ENCODE measurements around the gene SLC4A5.

The SLC4A5 gene

DNA sequence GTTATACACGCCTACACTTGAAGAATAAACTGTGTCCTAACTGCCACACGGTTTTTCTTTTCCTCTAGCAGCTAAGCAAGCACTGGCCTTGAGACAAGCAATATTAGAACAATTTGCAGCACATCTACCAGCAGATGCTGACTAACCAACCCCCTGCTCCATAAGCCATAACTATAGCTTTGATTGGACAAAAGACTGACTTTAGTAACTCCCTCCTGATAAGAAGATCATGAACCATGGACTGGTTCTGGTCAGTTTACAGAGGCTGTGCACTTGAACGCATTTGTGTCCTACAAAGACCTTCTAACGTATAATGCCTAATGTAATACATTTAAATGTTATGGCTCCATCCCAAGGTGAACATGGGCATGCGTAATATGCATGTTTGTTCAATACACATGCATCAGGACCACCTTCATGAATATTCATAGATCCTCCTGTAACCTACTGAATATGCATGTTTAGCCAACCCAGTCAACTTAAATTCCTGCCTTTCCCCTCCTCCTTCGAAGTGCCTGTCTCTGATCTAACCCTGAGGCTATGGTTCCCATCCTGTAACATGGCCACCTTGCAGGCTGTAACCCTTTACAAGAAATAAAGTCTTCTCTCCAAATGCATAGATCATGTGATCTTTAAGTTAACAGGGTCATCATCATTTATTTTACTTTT is 26.5 kb downstream of the SLC4A5 start:
- DNase-seq (ENCODE audit: low read depth in 2 of 2) = no peak

DNA sequence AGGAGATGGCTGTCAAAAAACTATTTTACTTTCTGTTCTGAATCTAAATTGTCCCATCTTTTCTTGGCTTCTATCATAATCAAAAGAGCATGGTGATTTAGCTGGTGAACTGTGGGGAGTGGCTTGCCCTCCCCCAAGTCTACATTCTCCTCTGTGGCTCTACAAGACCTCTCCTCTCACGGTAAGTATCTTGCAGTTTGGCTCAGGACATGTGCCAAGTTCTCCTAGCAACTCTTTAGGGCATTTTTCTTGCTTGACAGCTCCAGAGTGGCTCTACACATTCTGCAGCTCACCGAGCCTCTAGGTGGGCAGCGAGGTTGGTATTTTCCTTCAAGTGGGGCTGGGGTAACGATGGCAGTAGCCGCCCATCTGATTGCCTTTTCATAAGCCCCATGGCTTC is 29.1 kb downstream of the SLC4A5 start:
- no peak for DNase-seq (ENCODE audit: low read depth in 2 of 2)

DNA sequence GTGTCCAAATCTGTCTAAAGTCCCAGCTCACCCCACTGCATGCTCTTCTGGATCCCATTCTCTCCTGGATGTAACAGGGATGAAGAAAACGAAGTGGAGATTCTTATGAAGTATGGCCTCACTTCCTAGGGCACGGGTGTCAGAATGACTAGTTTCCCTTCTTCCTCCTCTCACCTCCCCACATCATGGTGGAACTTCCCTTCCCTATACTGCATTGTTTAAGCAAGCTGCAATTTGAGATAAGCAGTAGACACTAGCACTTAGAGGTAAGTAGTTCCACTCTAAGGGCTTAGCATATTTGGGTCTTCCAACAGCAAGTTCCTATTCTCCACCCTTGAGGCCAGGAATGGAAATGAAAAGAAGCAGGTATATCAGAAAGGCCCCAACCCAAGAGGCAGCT is 29.7 kb downstream of the SLC4A5 start:
- no peak for DNase-seq (ENCODE audit: low read depth in 2 of 2)

DNA sequence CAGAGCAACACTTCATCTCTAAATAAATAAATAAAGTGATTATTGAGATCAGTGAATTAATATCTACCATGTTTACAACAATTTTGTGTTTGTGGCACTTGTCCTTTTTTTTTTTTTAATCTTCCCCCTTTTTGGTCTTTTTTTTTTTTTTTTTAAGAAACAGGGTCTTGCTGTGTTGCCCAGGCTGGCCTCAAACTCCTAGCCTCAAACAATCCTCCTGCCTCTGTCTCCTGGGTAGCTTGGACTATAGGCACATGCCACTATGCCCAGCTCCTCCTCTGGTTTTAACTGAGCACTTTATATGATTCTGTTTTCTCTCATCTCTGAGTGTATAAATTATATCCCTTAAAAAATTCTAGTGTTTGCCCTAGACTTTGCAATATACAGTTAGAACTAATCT is 30.3 kb downstream of the SLC4A5 start:
- DNase-seq (ENCODE audit: low read depth in 2 of 2) = no peak

DNA sequence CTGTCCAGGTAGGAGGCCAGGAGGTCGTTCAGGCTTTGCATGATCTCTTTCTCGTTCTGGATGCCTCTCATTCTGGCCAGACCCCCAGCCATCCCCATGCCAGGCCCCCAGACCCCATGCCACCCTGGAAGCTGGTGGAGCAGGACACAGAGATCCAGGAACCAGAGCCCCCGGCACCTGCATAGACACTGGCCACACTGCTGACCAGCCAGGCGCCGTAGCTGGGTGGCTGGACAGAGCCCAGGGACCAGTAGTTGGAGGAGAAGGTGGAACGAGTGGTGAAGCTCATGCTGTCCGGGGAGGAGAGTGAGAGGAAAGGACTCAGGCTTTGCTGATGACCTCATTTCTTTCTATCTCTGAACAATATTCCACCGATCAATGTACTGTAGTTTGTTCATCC is 35.5 kb downstream of the SLC4A5 start:
- DNase-seq (ENCODE audit: low read depth in 2 of 2) = no peak

DNA sequence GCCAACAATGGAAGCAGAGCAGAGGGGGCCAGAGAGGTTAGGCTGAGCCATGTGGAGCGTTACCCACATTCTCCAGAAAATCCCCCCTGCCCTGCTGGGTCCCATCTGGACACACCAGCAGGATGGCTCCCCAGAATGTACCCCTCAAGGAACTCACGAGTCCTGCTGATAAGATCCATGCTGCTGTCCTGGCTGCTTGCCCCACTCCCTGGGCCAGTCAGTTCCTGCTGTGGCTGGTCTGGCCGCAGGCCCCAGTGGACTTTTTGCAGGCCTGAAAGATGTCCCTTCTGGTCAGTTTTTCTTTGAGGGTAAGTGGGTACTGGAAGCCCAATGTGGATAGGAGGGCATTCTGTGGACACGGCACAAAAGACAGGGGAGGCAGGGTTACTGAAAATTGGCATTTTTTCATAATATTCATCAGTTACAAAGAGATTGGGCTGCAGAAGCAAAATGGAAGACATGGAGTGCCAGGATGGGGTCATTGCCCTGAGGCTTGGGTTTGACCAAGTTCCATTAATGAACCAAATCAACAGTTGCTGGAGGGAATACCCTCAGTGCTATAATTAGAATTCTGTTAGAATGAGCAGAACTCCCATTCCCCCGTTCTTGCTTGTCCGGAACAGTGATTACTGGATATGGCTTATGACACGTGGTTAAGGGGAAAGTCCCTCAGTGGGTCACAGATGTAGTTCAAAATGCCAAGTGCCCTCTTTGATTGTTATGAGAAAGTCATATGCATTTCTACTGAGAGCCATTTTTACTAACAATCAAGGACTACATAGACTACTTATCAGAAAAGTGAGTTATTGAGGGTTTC is 38.7 kb downstream of the SLC4A5 start:
- DNase-seq (ENCODE audit: low read depth in 2 of 2) = no peak

DNA sequence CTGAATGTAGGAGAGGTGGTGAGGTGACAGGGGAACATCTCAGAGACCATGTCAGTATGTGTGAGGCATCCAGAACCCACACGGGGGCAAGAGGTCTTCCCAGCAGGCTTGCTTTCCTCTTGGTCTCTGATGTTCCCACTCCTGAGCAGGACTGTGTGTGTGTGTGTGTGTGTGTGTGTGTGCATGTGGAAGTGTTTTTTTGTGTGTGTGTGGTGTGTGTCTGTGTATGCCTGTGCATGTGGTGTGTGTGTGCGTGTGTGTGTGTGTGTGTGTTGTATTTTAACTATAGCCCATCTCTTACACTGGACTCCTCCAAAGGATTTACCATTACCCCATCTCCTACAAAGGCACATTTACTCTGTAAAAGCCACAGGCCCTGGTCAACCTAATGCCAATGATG is 40.4 kb downstream of the SLC4A5 start:
- DNase-seq (ENCODE audit: low read depth in 2 of 2) = no peak

DNA sequence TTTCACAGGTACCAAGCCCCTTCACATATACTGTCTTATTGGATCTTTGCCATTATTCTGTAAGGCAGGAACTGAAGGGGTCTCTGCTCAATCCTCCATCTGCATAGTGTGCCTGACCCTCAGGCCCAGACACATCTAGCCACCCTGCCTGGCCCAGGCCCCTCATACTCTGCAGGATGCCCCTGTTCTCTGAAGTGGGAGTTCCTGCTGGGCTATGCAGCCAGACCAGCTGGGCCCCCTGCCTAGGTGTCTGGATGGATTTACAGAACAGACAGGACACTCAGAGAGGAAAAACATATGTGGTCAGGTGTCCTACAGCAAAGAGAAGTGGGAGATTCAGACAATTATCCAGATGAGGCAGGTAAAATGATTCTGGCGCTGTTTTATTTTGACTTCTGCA is 42.0 kb downstream of the SLC4A5 start:
- no peak for DNase-seq (ENCODE audit: low read depth in 2 of 2)

DNA sequence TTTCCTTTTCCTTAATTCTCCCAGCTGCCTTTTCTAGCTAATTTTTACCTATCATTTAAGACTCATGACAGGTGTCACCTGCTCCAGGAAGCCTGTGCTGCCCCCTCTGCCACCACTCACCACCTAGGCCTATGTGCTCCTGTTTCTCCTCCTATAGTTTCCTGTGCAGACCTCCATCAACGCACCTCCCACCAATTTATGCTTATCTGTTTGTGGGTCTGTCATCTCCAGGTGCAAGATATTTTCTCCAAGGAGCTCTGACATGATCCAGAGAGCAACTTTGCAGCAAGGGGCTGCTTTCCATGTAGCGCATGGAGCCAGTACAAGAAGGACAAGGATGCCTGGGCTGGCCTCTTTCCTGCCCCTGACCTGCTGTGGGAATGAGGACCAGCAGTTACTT is 42.7 kb downstream of the SLC4A5 start:
- no peak for DNase-seq (ENCODE audit: low read depth in 2 of 2)

DNA sequence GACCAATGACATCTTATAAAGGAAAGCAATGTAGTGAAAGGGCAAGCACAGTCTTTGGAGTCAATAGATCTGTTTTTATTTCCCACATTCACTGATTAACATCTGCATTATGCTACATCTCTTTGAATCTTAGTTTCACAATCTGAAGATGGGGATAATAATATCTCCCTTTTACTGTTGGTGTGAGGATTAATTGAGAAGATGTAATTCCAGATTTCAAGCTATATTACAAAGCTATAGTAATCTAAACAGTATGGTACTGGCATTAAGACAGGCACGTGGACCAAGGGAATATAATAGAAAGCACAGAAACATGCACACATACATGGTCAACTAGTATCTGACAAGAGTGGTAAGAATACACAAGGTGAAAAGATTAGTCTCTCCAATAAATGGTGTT is 45.3 kb downstream of the SLC4A5 start:
- no peak for DNase-seq (ENCODE audit: low read depth in 2 of 2)

DNA sequence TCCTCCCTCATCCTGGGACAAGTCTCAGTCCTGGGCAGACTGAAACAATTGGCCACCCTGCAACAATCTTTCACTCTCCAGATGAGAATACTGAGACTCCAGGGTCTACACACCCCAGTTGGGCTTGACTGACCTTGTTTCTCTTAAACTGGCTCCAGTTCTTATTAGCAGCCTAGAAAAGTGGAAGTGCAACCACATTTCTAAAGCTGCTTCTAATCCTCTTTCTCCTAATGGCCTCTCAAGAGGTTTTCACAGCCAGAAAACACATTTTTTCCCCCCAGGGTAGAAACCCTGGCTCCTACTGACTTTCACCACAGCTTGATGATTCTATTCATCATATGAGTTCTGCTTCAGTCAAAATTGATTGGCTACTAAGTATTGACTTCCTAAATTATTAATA is 45.8 kb downstream of the SLC4A5 start:
- no peak for DNase-seq (ENCODE audit: low read depth in 2 of 2)

DNA sequence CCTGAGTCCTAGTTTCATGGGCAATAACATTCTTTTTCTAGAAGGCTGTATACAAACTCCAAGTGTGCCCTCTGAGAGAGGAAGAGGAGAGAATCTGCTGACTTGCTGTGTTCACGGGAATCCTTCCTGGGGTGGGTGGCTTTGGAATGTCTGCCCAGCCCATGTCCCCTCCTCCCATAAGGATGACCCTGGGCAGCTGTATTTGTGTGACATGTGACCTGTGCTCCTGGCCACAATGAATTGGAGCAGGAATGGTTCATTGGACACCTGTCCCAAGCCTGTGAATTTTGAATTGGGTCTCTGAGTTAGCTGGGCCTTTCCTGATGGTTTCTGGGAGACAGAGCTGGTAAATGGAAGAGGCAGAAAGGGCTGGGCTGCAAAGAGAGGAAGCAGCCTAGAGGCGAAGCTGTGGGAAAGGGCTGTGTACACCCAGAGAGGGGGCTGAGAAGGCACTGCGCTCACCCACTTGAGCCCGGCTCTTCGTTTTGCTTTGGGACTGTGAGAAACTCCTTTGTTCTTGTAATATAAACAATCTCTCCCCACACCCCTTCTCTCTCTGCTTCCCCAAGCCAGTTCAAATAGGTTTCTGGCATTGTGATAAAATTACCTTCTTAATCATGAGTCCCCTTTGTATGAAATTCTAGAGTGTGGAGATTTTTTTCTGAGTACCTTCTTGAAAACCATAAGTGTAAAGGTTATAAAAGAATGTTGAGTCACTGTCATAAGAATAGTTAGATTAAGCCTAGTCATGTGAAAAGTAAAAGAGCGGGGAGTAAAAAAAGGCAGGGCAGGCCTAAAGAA is 49.8 kb downstream of the SLC4A5 start:
- DNase-seq (ENCODE audit: low read depth in 2 of 2) = no peak

DNA sequence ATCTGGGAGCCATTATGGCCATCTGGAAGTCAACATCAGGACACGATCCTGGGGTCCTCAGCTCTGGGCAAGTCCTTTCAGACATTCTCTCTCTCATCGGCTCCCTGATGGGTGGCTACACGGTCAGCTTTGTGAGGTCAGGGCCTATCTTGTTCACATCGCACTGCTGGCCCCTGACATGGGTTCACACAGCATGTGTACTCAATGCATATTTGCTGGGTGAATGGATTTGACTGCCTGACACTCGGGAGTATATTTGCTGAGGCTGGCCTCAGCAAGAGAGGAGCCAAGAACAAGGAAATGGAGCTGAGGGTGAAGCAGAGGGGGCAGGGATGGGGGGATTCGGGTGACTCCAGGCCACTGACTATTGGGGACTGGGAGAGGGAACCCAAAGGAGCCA is 50.5 kb downstream of the SLC4A5 start:
- no peak for DNase-seq (ENCODE audit: low read depth in 2 of 2)

DNA sequence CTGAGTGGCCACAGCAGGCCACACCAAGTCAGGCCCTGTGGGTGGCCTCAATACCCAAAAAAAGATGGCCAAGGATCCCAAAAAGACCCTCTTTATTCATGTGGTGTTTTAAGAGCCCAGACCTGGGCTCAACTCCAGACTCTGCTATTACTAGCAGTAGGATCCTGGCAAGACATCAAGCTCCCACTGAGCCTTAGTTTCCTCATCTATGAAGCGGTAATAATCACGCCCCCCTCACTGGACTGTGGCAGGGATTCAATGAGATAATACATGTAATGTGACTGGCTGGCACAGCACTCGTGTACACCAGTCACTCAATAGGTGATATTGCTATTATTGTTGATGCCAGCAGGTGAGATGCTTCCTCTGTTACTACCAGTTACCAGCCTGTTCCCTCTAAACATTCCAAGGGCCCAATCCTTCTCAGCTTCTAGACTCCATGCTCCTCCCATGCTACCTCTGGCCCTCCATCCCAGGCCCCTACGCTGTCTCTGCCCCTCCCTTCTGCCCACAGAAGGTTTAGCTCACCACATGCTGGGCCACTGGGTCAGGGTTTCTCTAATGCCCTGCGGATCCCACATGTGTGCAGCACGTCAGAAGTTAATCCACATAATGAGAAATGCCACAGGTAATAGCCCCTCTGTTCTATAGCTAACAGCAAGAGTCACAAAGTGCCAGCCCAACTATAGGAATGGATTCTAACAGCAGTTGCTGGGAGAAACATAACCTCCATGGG is 51.2 kb downstream of the SLC4A5 start:
- no peak for DNase-seq (ENCODE audit: low read depth in 2 of 2)

DNA sequence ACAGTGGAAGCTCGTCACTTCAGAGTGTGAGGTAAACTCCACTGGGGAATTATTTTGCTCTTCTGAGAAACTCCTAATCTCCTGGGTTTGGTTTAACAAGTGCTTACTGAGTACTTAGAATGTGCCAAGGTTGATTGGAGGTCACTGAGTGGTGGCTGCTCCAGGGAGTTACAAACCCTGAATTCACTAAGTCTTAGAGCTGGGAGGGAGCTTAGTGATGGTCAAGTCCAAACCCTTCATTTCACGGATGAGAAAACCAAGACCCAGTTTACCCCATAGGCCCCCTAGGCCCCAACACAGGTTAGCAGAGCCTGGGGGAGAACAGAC is 52.0 kb downstream of the SLC4A5 start:
- no peak for DNase-seq (ENCODE audit: low read depth in 2 of 2)

DNA sequence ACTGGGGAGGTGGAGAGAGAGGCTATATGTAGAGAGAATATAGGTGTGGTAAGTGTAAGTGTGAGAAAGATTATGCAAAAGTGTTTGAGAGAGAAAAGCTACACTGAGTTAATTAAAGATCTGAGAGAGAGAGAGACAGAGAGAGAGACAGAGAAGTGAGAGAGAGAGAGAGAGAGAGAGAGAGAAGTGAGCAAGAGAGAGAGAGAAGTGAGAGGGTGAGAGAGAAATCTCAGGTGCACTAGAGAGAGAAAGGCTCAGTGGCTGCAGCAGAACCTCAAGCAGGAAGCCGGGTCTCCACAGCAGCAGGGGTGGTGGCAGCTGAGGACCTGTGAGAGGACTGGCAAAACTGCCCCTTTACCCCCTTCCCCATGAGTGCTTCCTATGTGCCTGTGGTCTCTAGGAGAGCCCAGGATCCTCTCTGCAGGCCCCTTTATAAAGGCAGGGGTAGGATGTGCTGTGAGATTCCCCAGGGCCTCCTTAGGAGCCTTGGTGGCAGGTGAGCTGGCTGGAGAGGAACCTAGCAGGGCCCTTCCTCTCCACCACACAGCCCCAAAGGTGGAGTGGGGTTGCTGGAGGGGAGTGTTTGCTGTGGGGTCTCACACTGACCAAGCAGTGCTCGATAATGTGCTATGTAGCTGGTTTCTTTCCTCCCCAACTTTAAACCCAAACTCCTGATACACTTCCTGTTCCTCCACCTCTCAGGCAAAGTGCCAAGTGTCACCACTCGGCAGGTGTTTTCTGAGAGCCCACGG is 52.6 kb downstream of the SLC4A5 start:
- DNase-seq (ENCODE audit: low read depth in 2 of 2) = no peak

DNA sequence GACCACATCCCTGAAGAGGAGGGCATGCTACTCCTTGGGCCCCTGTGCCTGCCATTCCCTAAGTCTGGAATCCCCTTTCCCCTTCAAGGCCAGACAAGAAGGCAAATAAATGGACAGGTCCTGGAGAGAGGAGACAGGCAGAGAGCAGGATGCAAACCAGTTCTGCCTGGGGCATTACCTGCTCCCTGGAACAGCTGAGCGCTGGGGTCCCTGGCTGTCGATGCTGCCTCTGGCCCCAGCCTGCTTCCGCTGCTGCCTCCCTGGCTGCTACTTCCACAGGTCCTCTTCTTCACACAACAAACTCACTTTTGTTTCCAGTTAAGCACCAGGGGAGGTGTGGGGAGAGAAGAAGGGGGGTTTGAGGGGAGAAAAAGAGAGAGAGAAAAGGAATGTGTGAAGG is 53.1 kb downstream of the SLC4A5 start:
- DNase-seq (ENCODE audit: low read depth in 2 of 2) = no peak

DNA sequence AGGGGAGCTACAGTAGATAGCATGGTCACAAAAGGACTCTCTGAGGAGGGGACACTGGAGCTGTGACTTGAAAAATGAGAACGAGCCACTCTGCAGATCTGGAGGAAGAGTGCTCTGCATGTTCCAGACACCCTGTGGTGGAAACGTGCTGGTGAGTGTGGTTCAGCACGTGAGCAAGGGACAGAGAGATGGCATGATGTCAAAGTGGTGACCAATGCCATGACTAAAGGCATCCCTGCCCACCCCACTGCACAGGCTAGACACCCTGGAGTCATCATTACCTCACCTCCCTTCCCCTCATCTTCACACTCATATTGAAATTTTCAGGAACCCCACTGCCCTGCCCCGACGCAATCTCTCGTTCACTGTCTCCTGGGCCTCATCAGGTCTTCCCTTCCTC is 56.5 kb downstream of the SLC4A5 start:
- no peak for DNase-seq (ENCODE audit: low read depth in 2 of 2)

DNA sequence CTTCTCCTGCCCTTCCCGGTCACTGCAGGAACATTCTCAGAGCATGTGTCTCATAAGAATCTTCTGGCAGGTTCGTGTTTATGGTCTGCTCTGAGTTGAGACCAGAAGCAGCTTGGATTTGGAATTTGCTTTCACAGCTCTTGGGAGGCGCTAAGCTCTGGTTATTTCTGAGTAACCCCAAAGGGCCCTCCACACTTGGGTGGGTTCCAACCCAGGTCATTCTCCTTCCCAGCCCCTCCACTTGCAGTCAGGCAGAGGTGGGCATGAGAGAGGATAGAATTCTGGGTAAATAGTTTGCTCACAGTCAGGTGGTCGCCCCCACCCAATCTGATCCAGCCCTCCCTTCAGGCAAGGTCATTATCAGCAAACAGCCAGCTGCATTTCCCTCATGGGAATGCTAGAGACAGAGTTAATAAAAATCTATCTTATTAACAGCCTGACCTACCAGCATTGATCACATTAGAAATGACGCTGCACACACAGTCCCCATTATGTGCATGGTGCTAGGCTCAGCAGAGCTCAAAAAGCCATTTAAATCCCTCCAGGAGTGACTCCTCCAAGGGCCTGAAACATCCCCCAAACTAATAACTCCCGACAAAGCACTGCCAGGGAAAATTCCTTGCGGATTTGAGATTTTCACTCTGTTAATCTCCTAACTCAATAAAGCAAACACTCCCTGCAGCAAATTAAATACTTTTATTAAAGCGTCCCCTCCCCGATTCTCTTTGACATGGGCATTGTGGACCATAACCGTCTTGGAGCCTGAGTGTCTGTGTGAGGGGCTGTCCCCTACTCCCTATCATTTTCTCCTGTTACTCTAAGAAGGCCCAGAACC is 61.9 kb downstream of the SLC4A5 start:
- DNase-seq (ENCODE audit: low read depth in 2 of 2) = no peak

DNA sequence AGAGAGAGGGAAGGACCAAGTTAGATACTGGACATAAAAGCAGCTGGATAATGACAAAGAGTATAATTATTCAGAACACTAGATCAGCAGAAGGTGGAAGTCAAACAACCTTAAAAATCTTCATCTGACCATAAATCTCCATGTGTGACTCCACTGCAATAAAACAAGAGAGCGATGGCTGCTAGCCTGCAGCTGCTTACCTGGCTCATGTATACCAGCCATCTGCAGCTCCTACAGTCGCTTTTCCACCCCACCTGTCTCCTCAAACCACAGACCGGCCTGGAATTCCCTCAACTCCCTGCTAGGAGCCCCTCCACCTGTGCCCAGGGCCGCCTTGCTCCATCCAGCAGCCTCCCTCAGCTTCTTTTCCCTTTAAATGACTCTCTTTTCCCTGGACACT is 64.5 kb downstream of the SLC4A5 start:
- DNase-seq (ENCODE audit: low read depth in 2 of 2) = no peak

DNA sequence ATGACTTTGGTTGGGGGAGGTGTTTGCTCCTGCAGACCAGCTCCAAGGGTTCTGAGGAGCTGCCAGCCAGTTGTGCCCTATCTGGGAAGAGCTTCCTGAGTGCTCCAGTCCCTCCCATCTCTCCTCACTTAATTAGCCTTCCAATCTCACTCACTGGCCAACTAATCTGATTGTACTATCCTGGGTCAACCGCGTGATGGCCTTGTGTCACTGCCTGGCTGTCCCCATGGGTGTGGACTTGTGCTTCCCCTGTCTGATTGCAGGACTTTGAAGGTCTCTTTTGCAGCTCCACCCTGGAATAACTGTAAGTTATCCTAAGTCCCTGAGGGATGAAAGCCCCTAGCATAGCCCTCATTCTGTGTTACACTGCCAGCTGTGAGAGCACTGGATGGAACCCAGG is 65.0 kb downstream of the SLC4A5 start:
- no peak for DNase-seq (ENCODE audit: low read depth in 2 of 2)
